Fibroblast of pulmonary artery (primary cell): ENCODE results near the gene ROR1.

Experiments
- DNase-seq: peaks from one replicate; pipeline ENCODE4 v3.0.0-alpha.2; 2010; ENCODE audit warnings: low read depth
- H3K4me3 ChIP-seq: replicated peaks from 2 replicates; pipeline ENCODE4 v1.5.1; 2011; ENCODE audit warnings: low read depth, mild to moderate bottlenecking, control low read depth, low read length, moderate library complexity
- TF ChIP-seq, protein P1 (sequence below): IDR thresholded peaks from 2 replicates; pipeline ENCODE4 v1.5.1; 2011; ENCODE audit warnings: mild to moderate bottlenecking, control low read depth, low read length, inconsistent platforms; ENCODE audit errors: missing control alignments

The ROR1 gene

DNA sequence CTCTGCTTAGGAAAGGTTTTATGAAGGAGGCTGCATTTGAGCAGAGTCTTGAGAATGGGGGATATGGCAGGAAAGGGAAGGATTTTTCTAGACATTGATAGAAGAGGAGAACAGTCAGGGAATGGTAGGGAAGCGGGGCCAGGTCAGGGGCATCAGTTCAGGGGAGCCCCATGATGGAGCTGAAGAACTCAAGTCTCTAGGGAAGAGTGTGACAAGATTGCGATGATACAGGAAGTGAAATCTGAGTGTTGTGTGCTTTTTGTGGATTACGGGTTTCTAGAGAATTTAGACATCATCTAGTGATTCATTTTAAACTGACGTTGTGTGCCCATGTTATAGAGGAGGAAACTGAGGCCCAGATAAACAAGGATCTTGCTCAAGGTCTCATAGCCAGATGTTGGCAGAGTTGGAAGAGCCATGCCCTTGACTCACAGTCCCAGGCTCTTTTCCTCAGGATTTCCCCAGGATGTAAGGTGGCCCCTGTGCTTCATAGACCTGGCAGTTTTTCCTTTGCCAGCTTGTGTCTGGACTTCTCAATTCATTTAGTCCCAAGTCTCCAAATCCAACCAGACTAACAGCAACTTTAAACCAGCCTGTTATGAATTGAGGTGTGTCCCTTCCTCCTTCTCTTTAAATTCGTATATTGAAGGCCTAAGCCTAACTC lies 130.3 kb downstream of the ROR1 start:
- TF ChIP-seq, protein P1, sequence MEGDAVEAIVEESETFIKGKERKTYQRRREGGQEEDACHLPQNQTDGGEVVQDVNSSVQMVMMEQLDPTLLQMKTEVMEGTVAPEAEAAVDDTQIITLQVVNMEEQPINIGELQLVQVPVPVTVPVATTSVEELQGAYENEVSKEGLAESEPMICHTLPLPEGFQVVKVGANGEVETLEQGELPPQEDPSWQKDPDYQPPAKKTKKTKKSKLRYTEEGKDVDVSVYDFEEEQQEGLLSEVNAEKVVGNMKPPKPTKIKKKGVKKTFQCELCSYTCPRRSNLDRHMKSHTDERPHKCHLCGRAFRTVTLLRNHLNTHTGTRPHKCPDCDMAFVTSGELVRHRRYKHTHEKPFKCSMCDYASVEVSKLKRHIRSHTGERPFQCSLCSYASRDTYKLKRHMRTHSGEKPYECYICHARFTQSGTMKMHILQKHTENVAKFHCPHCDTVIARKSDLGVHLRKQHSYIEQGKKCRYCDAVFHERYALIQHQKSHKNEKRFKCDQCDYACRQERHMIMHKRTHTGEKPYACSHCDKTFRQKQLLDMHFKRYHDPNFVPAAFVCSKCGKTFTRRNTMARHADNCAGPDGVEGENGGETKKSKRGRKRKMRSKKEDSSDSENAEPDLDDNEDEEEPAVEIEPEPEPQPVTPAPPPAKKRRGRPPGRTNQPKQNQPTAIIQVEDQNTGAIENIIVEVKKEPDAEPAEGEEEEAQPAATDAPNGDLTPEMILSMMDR = no peak
- no peak for DNase-seq

DNA sequence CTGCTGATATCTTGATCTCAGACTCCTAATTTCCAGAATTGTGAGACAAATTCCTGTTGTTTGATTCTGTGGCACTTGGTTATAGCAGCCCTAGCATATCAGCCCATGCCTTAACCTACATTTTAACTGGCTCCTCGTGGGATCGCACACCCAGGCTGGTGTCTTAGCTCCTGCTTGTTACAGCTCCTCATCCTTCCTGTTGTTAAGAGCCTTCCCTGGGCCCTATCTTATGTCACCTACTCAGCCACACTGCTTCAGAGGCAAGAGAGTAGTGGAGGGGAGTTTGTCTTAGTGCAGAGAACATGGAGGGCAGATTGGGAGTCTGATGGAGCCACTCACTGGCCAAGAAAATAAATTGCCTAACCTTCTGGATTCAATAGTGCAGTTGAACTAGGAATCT lies 131.0 kb downstream of the ROR1 start:
- DNase-seq = no peak
- no peak overlapping the region for H3K4me3 ChIP-seq
- TF ChIP-seq, protein P1 = no peak

More for the DNA sequence above, 130.3 kb downstream of the ROR1 start:
- no peak overlapping the region for H3K4me3 ChIP-seq

GRCh38 chr1:63906047-63906704 lies 132.4 kb downstream of the ROR1 start:
- DNase-seq = no peak
- TF ChIP-seq, protein P1 = no peak
- no peak overlapping the region for H3K4me3 ChIP-seq

DNA sequence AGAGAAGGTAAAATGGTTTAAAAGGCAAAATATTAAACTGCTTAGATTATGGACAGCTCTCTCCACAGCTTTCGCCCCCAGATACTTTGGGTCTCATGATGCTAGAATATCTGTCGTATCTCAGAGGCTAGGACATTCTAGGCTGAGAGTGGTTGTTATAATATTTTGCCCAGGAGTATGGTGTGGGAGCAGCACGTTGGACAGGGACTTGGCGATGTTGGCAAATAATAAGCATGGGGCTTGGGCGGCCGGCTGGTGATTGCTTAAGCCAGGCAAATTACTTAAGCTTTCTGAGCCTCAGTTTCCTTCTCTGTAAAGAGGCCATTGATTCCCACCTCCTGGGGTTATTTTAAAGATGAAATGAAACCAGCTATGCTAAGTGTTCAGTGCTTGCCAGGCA lies 133.2 kb downstream of the ROR1 start:
- no peak overlapping the region for H3K4me3 ChIP-seq
- no peak for DNase-seq
- TF ChIP-seq, protein P1 = no peak

GRCh38 chr1:63908016-63908415 lies 134.2 kb downstream of the ROR1 start:
- TF ChIP-seq, protein P1 = no peak
- DNase-seq = peak; percentile 27
- no peak overlapping the region for H3K4me3 ChIP-seq

DNA sequence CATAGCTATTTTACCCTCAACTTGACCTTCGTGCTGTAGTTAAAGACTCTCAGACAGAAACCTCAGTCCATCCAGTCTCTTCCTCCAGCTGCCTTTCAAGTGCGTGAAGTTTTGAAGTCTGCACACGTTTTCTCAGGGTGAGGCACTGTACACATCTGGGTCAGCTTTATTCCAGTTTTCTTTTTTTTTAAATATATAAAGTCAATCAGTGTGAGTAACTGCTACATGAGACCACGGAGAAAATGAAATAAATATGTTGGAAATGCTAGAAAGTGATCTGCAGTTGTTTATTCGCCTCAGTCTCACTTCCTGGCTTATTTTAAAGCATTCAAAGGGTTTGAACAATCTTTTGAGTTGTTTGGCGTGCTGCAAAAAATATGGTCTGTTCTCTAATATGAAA lies 135.7 kb downstream of the ROR1 start:
- TF ChIP-seq, protein P1 = no peak
- no peak overlapping the region for H3K4me3 ChIP-seq
- no peak for DNase-seq

- DNase-seq = no peak
- TF ChIP-seq, protein P1 = no peak
- H3K4me3 ChIP-seq = no peak overlapping the region
Measured at GRCh38 chr1:63911049-63911448, 137.2 kb downstream of the ROR1 start.
